Astrocyte of the hippocampus (primary cell): Measurements from ENCODE around the gene DOCK9.

Experiments used
- DNase-seq: peaks from one replicate; pipeline ENCODE4 v3.0.0; 2011; ENCODE audit warnings: low read depth, low spot score

DOCK9 gene

DNA sequence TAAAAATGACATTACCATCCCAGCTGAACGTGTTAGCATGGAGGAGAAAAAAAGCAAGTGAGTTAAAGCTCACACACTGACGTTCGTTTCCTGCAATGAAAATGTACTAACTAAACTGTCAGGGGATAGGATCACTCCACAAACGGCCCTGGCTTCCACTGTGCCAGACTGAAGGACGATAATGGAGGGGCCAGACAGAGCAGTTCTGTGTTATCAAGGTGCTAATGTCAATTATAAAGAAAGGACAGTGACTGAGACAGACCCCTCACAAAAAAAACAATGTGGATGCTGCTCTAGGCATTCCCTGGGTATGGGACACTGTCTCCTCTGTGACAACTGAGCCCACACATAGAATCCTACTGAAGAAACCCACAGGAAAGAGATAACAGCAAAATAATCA lies 181.7 kb downstream of the DOCK9 start:
- DNase-seq, result no peak

DNA sequence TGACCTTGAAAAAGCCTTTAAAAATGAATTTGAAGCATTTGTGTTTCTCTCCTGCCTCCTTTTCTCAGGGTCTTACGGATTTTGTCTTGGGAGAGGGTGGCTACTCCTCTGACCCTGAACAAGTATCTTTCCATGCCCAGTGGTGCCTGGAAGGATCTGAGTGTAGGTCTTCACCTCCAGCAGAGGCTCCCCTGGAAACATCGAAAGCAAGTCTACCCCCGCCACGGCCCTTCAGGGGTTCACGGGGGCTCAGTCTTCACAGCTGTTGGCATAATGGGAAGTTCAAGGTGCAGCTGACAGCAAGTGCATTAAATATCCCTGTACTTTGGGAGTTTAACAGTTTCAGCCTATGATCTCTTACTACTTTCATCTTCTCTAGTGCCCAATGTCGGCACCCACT lies 182.6 kb downstream of the DOCK9 start:
- DNase-seq, result no peak

DNA sequence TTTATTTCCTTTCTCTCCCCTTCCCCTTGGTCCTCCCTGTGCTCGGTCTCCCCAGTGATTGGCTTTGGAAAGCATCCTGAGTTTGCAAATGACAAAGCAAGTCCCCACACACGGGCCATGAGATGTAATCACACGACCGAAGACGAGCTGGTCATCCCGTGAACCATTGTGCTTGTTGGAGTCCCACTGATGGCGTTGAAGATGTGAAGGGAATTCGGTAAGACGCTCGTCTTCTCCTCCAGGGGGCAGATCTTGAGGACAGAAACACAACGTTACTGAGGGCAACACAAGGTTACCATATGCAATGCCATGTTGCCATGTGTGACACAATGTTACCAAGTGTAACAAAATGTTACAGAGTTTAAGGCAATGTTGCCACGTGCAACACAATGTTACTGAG lies 183.4 kb downstream of the DOCK9 start:
- DNase-seq, result no peak

DNA sequence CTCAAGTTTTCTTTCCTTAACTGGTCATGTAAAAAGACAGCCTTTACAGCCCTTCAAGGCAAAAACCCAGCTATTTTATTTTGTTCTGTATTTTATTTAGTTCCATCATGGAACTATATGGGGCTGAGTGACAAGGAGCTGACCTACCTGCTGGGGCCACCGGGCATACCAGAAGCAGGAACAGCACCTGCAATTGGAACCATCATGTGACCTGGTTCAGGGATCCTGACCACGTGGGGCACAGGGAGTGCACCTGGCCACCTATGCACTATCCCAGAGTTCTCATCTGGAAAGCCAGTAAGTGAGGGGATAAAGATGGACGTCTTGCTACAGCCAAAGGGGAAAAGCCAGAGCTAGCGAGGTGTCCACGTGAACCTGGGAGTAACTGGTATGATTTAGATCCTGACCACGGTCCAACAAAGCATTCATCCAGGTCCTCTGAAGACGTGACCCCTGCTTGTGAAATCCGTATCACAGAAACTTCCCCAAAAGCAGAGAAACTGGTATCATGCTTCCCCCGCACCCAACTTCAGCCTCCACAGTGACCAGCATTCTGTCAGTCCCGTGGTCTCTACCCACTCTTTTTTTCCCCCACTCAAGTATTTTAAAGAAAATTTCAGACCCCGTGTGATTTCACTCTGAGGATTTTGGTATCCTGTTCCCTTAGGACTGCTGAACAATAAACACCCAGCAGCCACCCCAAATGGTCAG lies 184.9 kb downstream of the DOCK9 start:
- DNase-seq, result no peak

DNA sequence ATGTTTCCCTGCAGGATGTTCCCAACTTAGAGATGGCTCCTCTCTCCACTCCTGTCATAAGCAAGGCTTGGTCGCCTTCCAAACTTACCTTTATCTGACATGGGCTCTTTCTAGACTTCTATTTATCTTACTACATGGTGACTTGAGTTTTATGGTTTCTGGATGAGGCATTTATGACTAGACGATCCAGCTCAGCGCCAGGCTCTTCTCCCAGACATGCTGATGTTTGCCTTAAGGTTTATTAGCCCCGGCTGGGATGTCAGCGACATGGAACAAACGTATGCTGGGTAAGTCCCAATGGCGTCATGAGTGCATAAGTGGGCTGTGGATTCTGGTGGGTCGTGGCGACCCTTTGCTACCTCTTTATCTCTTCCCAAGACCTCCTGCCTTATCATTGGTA lies 185.5 kb downstream of the DOCK9 start:
- no peak for DNase-seq

DNA sequence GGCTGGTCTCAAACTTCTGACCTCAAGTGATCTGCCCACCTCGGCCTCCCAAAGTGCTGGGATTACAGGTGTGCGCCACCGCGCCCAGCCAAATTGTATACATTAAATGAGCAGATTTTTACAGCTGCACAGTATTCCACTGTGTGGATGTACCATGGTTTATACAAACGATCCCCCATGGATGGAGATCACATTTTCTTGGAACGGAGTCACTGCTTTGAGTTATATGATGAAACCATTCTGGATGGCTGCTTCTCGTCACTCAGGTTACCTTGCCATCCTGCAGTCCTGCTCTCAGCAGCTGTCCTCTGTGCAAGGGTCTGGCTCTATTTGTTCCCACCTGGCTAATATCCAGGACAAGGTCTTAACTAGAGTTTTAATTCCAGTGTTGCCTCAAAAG lies 186.3 kb downstream of the DOCK9 start:
- no peak for DNase-seq

DNA sequence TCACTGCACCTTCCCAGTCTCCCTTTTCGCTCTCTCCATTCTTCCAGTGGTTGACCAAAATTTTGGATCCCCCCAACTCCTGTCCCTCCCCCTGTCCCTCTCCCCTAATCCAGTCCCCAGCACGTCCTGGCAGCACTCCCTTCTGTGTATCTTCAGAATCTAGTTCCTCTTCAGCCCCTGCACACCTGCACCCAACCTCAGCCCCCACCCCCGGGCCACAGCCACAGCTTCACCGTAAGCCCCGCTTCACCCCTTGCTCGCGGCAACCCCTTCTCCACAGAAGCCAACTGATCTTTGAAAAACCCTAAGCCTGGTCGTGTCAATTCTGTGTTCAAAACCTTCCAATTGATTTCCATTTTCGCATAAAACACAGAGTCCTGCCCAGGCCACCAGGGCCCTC lies 189.9 kb downstream of the DOCK9 start:
- DNase-seq, result no peak

DNA sequence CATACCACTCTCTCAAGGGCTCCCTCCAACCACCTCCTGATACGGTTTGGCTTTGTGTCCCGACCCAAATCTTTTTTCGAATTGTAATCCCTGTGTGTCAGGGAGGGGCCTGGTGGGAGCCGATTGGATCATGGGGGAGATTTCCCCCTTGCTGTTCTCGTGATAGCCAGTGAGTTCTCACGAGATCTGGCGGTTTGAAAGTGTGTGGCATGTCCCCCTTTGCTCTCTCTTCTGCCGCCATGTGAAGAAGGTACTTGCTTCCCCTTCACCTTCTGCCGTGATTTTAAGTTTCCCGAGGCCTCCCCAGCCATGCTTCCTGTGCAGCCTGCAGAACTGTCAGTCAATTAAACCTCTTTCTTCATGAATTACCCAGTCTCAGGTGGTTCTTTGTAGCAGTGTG lies 190.7 kb downstream of the DOCK9 start:
- no peak for DNase-seq

DNA sequence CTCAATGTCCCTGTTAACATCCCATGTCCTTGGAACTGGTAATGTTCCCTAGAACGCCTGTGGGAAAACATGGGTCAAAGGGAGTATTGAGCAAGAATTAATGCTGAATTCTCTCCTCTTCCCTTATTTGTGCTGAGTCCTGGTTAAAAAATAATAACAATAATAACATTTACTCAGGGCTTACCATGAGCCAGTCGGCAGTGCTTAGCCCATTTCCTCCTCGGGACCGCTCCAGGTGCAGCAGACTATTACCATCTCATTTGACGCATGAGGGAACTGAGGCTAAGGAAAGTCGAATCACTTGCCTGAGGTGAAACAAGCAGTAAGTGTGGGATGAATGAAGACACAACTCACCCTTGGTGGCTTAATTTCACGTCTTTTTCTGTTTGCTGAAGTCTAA lies 191.8 kb downstream of the DOCK9 start:
- no peak for DNase-seq

DNA sequence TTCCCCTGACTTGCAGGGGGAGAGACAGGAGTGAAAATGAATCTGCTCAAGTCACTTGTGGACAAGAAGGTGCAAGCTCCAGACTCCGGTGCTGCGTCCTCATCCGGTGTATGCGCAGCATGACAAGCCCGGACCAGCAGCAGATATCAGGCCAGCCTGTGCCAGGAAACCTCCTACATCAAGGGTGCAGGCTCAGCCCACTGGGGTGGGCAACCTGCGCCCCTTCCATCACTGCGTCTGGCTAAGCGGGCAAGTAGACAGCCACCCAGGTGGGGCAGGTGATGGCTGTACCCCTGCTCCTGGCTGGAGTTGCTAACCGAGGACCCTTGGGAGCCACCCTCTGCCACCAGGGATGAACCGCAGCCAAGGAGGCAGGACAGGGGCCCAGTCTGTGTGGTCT lies 192.5 kb downstream of the DOCK9 start:
- no peak for DNase-seq

DNA sequence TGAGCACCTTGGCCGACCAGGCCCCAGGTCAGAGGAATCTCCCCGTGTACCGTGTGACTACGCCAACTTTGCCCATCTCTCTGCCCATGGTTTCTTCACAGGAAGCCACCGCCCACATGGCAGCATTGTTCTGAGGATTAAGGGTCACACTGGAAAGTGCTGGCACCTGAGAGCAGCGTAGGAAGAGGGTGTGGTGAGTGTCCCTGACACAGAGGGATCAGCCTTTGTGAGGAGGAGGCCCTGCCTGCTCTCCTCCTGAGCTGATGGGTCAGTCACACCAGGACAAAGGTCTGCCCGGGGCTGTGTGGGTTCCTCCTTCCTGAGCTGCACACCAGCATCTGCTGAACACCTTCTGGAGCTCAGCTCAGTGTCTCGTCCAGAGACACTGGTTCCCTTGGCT lies 193.2 kb downstream of the DOCK9 start:
- DNase-seq, result no peak

DNA sequence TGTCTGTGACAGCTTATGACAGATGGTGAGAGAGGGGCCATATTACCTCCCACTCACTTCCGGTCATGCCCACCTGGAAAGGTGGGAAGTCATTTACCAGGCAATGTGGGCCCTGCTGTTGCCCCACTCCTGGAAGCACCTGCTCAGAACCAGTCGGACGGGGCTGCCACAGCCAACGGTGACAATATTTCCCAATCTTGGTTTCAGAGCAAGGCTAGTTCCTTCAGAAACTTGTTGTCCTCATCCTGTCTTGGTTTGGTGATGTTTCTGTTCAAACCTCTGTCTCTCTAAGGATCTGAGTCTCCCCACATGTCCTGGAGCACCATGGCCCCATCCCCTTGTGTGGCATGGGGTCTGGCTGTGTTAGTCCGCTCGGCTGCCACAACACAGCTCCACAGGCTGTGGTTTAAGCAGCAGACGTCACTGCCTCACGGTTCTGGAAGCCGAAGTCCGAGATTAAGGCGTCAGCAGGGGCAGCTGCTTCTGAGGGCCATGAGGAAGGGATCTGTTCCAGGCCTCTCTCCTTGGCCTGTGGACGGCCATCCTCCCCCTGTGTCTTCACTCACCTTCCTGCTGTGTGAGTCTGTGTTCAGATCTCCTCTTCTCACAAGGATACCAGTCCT lies 193.9 kb downstream of the DOCK9 start:
- no peak for DNase-seq

DNA sequence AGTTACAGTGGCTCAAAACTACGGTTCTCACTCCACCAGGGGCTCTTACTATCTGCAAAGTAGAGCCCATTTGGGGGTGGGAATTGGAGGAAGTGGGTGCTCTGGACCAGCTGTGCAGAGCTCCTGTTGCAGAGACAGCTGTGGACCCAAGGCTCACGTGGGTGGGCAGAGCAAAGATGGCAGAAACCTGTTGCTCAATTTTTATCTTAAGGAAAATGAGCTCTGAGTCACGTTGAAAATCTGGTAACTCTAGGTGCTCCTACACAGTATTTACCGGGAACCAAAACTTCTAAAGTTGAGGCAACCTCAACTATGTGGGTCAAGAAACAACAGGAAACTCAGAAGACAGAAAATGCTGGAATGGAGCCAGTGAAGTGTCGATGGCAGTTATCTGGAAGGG lies 195.2 kb downstream of the DOCK9 start:
- DNase-seq, result no peak

DNA sequence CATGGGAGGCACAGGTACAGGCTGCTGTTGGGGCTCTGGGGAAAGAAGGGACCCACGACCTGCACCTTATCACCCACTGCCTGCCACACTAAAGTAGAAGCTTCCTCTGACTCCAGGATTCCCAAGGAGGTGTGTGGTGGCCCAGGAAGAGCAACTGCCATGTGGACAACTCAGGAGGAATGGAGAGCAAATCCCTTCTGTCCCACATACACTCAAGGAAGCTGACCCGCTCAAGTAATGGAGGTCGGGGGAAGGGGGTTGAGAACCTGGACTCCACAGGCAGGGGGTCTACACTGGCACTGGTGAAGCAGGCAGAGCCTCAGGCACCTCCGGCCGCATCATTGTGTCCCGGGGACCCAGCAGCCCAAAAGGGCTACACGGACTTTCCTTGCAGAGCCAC lies 196.0 kb downstream of the DOCK9 start:
- no peak for DNase-seq

DNA sequence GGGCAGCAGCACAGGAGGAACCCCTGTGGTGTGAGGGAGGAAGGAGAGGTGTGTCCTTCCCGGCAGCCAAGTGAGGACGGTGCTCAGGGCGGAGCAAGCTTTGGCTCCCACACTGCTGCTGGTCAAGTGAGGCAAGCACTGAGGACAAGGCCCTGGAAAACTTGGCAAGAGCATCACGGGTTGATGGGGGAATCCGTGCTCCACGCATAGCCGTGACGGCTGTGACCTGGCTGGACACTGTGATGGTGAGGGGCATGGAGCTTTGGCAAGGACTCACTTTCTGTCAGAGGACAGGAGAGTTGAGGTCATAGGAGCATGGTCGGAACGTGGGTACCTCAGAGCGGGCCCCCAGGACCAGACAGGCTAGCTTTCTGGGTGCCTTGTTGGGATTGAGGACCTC lies 196.4 kb downstream of the DOCK9 start:
- DNase-seq, result no peak

DNA sequence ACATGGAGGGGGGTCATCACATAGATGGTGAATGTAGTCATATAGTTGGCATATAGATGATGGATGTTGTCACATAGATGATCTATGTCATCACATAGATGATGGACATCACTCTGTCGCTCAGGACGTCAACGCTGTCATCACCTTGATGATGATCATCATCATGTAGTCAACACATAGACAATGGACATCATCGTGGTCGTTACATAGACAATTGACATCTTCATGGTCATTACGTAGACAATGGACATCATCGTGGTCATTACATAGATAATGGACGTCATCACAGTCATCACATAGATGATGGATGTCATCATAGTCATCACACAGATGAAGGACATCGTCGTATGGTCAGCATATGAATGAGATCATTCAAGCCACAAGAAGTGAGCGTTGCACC lies 196.8 kb downstream of the DOCK9 start:
- DNase-seq, result no peak

DNA sequence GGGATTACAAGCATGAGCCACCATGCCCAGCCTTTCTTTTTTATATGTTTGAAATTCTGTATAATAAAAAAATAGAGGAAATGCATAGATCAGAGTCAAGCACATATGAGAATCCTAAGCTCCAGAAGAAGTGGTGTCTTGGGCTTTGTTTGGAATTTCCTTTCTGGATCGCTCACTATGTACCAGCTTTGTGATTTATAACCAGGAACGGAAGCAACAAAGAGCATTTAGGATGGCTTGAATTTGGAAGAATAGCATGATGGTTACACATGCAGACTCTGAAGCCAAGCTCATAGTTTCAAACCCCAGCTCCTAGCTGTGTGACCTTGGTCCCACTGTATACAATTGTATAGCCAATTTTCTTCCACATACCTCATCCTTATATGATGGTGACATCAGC lies 197.4 kb downstream of the DOCK9 start:
- DNase-seq, result no peak

DNA sequence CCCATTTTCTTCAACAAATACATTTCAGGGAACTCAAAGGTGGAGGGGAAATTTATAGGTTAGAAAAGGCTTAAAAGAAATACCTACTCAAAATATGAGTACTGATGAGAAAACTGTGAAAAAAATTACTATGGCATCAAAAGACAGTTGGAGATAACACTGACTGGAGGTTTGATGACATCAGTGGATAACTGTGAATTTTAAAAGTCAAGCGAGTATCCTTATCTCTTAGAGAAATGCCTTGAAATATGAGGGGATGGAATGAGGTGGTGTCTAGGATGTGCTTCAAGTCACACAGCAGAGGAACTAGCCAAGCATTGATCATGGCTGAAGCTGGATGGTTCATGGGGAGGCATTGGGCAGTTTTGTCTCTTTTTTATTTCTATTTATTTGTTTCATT lies 198.2 kb downstream of the DOCK9 start:
- DNase-seq, result no peak

DNA sequence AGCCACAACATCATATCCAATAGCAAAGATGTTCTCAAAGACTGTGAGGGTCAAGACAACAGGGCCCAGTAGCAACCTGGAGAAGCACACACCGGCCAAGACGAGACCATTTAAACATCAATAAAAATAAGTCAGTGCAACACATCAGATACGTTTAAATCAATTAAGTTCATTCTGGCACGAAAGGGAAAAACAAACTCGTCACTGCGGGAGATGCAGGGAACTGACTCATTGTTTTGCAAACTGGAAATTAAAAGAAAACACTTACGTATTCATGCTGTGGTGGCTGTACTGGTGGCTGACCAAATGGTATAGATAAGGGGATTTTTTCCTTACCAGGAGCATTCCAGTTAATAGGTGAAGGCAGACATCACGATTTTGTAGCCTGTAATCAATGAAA lies 199.1 kb downstream of the DOCK9 start:
- DNase-seq, result peak; percentile 60

DNA sequence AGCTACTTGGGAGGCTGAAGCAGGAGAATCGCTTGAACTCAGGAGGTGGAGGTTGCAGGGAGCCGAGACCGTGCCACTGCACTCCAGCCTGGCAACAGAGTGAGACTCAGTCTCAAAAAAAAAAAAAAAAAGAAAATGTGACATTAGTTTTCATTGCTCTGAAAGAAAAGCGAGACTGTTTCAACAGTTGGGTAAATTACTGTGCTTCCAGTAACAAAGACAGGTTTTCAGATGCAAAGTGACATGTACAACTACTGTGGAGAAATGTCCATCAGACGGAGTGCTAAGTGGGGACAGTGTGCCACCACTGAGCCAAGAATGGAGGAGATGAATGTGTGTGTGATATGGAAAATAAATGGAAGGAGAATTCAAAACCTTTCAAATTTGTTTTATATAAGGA lies 201.2 kb downstream of the DOCK9 start:
- no peak for DNase-seq

DNA sequence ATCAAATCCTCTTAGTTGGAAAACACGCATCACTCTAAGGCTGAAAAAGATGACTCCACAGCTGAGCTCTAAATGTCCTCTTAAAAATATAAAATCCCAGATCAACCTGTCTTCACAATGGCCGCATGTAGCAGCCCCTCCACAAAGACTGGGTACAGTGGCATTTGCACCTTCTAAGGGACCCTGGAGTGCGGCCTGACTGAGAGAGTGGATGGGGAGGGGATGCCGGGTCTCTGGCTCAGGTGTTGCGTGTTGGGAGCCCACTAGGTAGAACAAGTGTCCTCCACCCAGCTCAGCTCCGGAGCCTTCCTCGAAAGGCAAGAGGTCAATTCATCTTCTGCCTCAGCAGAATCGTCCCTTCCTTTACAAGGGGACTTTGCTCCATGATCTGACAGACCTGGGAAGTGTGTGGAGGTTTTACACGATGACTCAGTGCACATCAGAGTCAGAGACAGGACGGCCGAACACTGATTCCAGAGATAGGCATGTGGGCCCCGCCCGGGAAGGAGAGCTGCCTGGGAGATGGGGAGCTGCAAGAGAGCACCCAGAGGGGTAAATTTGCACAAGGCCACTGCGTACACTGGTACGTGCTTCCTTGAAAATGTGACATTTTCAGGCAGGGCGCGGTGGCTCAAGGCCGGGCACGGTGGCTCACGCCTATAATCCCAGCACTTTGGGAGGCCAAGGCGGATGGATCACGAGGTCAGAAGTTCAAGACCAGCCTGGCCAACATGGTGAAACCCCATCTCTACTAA lies 201.8 kb downstream of the DOCK9 start:
- DNase-seq, result peak; percentile 74

DNA sequence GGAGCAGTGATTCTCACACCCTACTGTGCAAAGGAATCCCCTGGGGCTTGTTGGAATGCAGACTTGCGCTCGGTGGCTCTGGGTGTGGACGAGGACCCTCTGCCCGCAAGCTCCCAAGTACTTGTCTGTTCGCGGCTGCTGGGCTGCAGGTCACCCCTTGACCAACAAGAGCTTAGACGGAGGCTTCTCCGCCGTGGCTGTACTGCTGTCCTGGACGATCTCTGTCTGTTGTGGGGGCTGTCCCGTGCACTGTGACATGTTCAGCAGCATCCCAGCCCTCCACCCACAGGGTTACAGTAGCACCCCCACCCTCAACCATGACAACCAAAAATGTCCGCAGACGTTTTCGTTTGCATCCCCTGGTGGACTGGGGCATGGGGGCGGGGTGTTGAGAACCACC lies 202.5 kb downstream of the DOCK9 start:
- no peak for DNase-seq

DNA sequence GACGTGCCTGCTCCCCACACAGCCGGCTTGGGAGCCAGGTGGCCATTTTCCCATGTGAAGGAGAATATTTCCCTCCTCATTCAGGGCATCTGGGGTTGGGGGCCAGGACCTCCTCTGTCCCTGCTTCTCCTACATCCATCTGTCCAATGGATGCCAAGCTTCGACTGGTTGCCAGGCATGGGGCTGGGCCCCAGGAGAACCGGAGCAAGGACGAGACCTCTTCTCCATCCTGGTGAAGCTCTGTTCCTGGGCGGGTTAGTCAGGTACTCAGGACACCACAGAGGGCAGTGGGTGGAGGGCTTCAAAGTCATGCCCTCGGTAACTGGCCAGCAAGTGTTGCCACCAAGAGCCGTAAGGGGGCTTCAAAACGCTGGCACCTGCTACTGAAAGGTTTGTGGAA lies 203.1 kb downstream of the DOCK9 start:
- no peak for DNase-seq
